Stromal cell of bone marrow (primary cell): ENCODE data around the gene CRYBG2.
"Not testable (repeated sequence)": the region's sequence is repeated elsewhere in the genome, so short reads cannot be mapped to it uniquely, and the experiment has no call there.

Experiments
- DNase-seq: peaks from one replicate; pipeline ENCODE4 v3.0.0-alpha.2; 2012; ENCODE audit warnings: low read depth

Gene CRYBG2

DNA sequence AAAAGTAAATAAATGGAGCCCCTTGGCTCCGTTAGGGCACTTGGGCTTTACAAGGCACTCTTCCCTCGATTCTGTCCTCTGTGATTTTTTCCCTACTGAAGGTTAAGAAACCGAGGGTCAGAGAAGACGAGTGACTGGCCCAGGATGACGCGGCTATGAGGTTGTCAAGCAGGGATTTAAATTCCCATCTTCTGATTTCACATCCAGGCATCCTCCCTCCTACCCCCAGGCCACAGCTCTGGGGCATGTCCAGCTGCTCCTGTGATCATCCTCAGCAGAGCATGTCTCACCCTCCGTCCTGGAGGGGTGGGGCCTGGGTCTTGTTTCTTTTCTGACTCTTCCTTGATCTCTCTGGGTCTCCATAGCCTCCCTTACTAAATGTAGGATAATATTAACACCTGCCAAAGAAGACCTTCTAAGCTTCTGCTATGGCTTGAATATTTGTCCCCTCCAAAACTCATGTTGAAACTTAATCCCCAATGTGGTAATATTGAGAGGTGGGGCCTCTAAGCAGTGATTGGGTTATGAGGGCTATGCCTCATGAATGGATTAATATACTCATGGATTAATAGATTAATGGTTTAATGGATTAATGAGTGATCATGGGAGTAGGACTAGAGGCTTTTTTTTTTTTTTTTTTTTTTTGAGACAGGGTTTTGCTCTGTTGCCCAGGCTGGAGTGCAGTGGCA is 4.6 kb downstream of the CRYBG2 start:
- DNase-seq, result peak; percentile 27

DNA sequence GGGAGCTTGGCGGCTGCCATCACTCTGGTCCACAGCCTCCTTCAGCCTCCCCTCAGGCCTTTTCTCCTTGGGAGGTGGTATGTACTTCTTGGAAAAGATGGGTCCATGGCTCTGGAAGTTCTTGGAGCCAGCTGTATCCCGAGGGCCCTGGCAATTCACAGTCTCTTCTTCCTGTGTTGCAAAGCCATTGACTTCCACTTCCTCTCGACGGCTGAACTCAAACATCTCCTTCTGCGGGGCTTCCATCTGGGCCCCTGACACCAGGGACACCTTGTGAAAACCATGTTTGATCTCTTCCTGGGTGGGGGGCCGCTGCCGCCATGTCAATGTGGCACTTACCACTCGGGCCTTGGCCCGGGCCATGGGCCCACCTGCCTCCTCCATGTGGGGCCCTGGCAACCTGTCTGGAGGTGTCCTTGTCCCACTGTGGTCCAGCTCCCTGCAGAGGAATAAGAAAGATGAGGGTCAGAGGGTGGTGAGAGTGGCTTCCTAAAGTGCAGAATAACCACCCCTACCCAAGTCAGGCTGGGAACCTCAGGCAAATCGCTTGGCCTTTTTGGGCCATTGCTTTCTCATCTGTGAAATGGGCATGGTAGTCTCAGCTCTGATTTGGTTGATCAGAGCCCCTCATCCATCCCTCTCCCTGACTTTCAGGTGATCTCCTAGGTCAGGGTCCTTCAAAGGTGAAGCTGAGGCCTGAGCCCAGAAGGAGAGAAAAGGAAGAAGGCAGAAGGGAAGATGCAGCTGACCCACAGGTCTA is 7.5 kb downstream of the CRYBG2 start:
- DNase-seq, result no peak

DNA sequence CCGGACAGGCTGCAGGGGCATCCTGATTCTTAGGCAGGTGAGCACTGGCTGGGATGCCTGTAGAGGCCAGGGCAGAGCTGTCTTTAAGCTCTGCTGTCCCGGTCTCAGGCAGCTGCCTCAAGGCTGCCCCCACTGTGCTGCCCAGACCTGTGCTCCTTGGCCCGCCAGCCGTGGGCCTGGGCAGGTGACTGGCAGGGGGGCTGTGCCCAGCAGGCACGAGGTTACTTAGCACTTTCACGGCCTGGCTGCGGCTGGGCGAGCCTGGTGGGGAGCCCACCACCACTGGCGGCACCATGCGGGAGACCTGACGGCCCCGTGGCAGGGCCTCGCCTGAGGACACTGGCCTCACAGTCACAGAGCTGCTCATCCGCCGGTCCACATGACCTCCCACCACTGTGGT is 8.2 kb downstream of the CRYBG2 start:
- DNase-seq, result no peak

DNA sequence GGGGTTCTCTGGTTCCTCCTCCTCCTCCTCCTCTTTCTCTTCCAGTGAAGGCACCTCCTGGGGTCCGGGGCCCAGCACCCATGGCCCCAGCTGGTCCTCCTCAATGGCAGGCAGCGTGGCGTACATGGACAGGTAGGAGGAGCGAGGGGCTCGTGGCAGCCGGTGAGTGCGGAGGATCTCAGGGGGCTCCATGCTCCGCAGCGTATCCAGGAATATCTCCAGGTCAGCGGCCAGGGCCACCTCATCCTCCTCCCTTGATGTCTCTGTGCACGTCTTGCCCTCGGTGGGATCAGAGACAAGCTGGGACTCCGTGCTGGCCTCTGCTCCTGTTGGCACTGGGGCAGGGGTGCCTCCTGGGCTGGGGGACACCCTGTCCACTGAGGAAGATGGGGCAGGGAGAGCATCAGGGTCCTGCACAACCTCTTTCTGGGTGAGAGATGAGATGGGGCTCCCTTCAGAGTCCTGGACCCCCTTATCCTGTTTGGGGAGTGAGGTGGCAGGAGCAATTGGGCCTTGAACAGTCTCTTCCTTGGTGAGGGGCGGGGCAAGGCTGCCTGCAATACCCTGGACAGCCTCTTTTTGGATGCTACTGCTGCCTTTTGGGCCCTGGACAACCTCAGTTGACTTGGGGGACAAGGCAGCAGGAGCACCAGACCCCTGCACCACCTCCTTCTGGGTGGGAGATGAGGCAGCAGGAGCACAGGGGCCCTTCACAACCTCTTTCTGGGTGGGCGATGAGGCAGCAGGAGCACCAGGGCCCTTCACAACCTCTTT is 9.6 kb downstream of the CRYBG2 start:
- no peak for DNase-seq

DNA sequence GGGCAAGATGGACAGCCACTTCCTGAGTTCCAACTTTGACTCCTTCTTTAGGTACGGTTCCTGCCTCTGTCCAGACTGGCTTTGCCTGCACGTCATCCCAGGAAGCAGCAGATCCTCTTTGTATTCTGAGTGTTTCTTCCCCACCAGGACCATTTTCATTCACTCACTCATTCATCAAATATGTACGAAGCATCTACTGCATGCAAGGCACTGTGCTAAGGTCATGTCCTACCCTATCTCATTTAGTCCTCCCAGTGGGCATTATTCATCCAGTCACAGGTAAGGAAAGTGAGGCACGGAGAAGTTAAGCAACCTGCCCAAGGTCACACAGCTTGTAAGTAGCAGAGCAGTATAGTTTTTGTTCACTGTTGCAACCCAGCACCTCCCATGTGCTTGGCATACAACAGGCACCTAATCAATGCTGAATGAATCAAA is 13.9 kb downstream of the CRYBG2 start:
- no peak for DNase-seq

DNA sequence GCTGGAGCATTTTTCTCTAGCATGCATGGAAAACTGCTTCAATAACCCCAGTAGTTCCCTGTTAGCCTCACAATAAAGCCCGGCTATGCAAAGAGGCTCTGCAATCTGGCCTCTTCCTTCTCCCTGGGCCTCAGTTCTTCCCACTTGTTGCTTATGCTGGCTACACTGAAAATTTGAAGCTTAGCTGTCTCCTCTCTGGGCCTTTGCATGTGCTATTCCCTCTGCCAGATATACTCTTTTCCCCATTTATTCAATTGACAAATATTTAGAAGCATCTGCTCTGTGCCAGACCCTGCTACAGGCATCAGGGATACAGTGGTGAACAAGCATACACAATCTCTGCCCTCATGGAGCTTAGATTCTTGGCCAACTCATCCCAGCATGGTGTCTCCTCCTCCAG is 15.3 kb downstream of the CRYBG2 start:
- DNase-seq, result no peak

DNA sequence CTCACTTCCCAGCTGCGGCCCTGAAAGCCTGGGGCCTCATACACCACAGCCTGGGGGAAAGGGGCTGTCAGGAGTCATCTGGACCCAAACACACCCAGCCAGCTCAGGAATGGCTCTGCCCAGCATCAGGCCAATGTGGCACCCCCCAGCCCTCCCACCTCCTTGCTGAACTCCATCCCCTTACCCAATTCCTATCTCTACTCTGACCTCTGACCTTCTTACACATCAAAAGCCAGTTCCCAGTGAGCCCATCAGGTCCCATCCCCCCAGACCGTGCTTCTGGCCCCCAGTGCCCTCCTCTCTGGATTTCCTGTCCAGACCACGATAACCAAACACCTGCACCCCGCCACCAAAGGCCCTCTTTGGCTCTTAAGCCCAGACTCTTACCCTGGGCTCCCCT is 16.3 kb downstream of the CRYBG2 start:
- no peak for DNase-seq

DNA sequence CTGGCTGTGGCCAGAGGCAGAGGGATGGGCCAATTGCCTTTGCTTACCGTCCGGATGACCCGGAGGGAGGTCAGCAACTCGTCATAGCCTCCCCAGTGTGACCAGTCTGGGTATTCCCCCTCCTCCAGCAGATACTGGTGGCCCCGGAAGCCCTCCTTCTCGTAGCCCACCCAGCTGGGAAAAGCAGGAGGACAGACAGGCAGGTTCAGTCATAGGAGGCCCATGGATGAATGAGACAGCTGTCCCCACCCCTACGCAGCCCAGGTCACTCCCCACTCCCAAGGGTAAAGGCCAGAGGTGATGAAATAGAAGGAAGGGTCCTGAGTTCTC is 16.8 kb downstream of the CRYBG2 start:
- DNase-seq, result no peak

DNA sequence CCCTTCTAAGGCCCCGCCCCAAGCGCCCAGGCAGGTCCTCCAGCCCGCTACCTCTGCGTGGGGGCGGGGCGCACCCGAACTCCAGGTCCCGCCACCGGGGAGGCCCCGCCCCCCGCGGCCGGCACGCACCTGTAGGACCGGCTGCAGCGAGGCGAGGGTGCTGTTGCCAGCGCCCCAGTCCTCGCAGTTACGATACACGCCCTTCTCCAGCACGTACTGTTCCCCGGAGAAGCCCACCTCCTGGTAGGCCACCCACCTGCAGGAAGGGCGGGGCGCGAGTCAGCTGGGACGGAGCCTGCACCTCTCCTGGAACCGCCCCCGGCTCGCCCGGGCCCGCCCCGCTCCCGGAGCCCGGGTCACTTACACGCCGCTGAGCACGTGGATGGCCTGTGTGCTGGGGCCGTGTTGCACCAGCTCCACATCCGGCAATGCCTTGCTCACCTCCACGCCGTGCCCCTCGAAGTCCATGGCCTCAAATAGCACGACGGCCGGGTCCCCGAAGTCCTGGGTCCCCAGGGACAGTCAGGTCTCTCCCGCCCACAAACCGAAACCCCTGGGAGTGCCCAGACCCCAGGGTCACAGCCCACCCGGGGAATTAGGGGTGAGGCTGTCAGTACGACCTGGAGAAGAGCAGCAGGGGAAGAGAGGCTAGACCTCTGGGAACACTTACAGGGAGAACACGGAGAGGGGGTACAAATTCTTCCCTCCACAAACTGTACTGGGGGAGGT is 17.3 kb downstream of the CRYBG2 start:
- no peak for DNase-seq

DNA sequence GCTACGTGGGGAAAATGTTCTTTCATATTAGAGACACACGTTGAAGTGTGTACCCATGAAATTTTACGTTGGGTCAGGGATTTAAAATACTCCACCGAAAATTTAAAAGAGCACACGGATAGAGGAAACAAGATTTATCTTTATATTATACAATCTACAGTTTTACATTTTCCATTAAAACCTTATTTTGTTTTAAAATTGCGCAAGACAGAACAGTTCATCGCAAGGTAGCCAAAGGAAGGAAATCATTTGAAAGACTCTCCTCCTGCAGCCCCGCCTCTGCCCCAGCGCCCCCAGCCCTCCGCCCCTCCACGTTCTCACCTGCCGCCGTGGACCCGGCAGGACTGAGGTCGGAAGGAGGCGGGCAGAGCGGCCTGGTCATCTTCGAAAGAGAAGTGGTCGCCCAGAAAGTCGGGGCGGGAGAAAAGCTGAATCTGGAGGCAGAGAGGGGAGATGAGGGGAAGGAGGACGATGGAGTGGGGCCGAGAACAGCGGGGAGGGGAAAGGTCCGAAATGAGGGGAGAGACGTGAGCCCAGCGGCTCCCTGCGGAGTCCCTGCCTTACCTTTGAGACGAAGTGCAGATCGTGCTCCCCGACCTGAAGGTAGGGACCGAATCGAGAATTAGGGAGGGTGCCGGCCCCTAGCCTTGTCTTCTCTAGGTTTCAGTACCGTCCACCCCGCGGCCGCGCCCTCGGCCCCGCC is 18.0 kb downstream of the CRYBG2 start:
- no peak for DNase-seq

DNA sequence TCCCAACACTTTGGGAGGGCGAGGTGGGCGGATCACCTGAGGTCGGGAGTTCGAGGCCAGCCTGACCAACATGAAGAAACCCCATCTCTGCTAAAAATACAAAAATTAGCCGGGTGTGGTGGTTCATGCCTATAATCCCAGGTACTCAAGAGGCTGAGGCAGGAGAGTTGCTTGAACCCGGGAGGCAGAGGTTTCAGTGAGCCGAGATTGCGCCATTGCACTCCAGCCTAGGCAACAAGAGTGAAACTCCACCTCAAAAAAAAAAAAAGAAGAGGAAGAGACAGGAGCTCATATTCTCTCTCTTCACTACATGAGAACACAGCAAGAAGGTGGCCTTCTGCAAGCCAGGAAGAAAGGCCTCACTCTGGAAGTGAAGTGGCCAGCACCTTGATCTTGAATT is 20.6 kb downstream of the CRYBG2 start:
- not testable (repeated sequence) for DNase-seq

DNA sequence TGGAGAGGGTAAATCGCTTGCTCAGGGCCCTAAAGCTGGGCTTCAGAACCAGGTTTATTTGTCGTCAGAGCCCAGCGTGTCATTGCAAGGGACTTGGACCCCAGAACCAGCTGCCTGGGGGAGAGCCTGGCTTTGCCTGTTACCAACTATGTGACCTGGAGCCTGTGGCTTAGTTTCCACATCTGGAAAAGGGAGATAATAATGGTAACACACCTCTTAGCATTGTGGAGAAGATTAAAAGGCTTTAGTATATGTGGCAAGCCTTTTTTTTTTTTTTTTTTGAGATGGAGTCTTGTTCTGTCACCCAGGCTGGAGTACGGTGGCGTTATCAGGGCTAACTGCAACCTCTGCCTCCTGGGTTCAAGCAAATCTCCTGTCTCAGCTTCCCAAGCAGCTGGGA is 23.7 kb downstream of the CRYBG2 start:
- DNase-seq, result no peak

DNA sequence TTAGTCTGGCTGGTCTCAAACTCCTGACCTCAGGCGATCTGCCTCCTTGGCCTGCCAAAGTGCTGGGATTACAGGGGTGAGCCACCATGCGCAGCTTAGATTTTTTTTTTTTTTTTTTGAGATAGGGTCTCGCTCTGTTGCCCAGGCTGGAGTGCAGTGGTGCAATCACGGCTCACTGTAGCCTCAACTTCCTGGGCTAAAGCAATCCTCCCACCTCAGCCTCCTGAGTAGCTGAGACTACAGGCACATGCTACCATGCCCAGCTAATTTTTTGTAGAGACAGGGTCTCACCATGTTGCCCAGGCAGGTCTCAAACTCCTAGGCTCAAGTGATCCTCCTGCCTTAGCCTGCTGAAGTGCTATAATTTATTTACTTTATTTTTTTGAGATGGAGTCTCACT is 24.6 kb downstream of the CRYBG2 start:
- DNase-seq, result not testable (repeated sequence)

DNA sequence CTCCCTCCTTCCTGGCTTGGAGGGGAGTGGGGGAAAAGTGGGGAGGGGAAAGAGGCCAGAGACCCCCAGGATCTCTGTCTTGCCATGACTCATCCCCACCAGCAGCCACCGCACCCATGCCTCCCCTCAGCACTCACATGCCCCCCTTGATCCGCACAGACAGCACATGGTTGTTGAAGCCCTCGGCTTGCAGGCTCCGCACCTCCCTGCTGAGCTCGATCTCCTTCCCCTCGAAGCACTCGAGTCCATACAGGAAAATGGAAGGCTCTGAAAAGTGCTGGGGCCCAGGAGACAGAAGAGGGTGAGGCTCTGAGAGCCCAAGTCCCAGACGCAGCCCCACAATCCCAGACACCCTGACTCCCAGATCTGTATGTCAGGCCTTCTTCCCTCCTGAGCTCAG is 25.3 kb downstream of the CRYBG2 start:
- DNase-seq, result no peak

DNA sequence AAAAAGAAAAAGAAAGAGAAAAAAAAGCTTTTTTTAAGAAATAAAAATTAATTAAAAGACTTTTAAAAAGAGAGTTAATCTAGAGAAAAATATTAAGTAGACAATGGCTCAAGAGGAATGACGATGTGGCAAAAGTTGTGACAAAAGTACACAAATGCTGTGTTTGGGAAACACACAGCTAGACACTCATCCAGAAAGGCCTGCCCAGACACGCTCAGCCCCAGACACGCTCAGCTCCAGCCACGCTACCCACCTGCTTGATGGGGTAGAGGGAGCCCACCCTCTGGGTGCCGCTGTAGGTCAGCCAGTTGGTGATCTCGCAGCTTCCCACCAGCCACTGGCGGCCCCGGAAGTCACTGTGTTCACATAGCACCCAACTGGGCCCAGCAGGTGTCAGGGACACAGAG is 26.0 kb downstream of the CRYBG2 start:
- DNase-seq, result no peak

DNA sequence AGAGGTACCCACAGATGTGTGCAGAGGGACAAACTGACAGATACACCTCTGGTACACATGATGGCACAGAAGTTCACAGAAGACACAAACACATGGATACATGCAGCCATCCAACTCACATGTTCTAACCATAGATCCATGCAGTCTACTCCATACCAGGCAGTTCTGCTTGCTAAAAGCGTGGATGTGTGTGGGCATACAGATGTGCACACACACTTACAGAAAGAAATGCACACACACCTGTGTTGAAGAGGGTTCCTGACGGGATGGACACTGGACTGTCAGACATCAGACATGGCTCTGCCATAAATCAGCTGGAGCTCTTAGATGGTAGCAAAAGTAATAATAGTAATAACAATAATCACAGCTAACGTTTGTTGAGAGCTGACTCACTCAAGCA is 29.4 kb downstream of the CRYBG2 start:
- no peak for DNase-seq

DNA sequence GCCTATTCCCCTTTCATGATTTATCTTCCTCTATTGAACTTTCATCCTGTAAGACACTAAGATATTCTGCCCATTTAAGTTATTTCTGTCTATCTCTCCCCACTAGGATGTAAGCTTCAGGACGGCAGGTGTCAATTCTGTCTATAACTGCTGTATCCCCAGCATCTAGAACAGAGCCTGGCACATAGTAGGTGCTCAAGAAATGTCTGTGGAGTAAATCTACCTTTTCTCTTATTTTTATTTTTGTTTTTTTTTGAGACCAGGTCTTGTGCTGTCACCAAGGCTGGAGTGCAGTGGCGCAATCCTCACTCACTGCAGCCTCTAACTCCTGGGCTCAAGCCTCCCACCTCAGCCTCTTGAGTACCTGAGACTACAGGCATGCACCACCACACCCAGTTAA is 30.5 kb downstream of the CRYBG2 start:
- no peak for DNase-seq

DNA sequence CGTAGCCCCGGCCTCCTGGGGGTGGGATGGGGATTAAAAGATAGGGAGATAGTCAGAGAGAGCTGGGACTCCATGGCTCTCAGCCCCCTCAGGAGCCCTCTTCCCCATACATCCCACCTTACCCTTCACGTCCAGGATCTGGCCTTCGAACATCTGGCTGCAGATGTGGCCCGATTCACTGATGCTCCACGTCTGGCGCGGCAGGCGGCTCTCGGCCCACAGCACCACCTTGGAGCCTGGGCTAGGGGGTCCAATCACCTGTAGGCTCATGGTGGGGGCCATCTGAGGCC is 31.9 kb downstream of the CRYBG2 start:
- DNase-seq, result no peak

DNA sequence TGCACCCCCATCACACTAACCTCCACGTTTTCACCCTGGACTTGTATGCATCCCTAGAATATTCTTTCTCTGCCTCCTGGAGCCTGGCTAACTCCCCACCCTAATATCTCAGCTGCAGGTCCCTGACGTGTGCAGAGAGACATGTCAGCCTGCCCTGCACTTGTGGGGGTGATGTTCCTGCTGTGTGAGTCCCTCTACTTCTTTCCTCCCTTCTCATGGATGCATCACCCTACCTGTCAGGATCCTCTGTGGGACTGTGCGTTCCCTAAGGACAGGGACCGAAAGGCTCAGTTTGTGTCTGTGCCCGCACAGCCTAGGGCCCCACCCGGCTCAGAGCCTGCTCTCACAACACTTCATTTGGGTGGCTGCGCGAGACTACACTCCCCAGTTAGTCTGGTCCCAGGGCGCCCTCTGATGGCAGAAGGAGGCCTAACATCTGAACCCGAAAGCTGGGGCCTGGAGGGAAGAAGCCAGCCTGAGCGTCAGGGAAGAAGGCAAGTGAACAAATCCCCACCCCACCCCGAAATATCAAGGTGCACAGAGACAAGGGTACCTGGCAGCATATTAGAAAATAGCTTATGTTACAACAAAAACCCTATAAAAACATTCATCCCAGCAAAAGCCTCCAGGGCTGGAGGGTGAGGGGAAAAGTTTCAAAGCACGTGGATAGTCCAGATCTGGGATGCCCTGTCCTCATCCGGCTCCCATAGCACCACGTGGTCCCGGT is 32.5 kb downstream of the CRYBG2 start:
- peak; percentile 69 for DNase-seq

DNA sequence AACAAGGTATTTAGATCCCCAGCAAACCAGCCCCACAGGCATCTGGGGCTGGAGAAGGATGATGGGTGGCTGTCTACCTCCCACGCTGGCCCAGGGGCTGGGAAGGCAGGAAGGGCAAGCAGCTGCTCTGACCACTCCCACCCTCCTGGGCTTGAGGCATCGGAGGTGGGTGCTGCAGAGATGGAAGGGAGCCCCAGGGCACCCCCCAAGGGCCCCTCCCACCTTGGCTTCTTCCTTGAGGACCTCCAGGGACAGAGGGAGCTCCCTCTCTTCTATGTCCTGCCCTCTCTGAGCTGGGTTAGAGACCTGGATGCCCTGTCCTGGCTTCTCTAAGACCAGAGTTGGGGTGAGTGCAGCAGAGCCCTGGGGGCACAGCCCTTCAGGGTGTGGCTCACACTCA is 33.0 kb downstream of the CRYBG2 start:
- DNase-seq, result no peak

DNA sequence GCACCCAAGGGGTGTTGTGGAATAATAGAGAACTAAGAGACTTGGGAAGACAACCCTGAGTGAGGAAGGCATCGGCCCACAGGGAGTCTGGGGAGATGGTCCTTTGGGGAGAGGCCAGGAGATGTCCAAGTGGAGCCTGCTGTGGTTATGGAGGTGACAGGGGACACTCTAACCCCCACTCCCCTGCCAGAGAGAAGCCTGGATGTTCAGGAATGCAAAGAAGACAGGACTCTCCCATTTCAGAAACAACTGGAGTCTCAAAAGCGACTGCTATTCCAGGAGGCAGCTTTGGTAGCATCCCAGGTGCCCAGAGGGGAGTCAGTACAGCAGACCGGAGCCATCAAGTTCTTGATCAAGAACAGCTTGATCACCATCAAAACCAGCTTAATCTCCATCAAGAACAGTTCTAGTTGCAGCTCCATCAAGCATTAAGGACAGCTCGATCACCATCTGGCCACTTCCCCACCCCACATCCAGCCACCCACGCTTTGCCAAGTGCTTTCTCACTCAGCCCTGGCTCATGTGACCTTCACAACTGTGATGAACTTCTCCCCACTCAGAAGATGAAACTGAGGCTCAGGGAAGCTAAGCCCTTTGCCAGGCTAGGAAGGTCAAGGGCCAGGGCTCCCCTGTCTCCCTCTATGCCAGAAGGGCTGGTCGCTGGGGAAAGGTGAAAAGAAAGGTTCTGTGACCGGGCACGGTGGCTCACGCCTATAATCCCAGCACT is 35.4 kb downstream of the CRYBG2 start:
- DNase-seq, result no peak
